ENCODE measurements around the gene KCTD18.

The KCTD18 gene

DNA sequence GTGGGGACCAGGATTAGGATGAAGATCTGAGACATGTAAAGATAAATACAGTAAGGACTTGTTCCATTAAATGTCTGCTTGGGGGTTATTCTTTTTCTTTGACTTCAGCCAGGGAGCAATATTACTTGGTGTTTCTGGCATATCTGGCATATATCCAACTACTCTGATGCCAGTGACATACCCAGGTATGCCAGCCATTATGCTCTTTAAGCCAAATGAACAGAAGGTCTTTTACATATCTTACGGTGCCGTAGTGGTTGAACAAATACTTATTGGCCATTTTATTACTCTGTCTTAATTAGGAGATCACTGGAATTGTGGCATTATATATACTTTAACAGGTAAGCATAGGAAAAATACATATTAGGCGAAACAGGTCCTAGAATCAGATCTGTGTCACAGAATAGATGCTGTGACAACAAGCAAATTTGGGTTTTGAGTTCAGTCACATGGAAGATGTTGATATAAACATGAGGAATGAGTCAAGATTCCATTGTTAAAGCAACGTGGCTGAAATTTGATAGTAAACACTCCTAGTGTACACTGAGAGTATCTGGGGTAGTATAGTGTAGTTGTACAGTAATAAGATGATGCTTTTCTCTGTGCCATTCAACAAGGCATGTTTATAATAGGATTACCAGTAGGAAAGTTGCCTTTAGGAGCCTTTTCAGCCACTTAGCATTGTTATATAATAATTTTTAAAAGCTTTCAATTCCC is 62.6 kb downstream of the KCTD18 start:
- TF ChIP-seq, protein P1, sequence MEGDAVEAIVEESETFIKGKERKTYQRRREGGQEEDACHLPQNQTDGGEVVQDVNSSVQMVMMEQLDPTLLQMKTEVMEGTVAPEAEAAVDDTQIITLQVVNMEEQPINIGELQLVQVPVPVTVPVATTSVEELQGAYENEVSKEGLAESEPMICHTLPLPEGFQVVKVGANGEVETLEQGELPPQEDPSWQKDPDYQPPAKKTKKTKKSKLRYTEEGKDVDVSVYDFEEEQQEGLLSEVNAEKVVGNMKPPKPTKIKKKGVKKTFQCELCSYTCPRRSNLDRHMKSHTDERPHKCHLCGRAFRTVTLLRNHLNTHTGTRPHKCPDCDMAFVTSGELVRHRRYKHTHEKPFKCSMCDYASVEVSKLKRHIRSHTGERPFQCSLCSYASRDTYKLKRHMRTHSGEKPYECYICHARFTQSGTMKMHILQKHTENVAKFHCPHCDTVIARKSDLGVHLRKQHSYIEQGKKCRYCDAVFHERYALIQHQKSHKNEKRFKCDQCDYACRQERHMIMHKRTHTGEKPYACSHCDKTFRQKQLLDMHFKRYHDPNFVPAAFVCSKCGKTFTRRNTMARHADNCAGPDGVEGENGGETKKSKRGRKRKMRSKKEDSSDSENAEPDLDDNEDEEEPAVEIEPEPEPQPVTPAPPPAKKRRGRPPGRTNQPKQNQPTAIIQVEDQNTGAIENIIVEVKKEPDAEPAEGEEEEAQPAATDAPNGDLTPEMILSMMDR (IDR thresholded peaks at IDR 0.05): no peak
- intact Hi-C loops (cut with DNase I; ENCODE audit: low total_unique reads): no loop called here
- no peak overlapping the region for H3K4me3 ChIP-seq
- no peaks in the 10 kb centered on the region for H3K27me3 ChIP-seq
- H3K36me3 ChIP-seq: peaks cover 5 to 29% (median 10%) of the 10 kb centered on the region in 3 donors
- no peak overlapping the region for H3K27ac ChIP-seq
- H3K9me3 ChIP-seq: no peaks in the 10 kb centered on the region
- DNase-seq: no peak
- H3K4me1 ChIP-seq: no peaks in the 10 kb centered on the region

DNA sequence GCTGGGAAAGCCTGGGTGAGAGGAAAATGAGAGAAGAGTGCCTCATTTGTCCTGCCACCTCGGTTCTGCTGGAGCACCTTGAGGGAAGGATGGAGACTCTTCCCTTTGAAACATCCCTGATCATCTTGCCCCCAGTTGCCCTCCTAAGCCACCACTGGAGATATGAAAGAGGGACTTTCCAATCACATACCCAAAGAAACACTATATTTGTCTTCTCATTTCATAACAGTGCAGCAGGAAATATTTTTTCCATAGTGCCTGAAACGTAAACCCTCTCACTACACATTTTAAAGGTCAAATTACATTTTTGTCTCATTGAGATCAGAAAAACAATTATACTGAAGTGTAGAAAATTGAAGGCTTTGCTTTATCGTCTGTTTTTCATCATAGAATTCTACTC is 63.3 kb downstream of the KCTD18 start:
- Histone ChIP-seq H3K4me1 (no peaks in the 10 kb centered on the region), H3K9me3 (no peaks in the 10 kb centered on the region), H3K4me3 (no peak overlapping the region), H3K27ac (no peak overlapping the region), H3K36me3 (peaks cover 8 to 33% (median 16%) of the 10 kb centered on the region in 3 donors), H3K27me3 (no peaks in the 10 kb centered on the region)
- no peak for DNase-seq
- intact Hi-C loops (cut with DNase I; ENCODE audit: low total_unique reads): no loop called here
- TF ChIP-seq, protein P1 (IDR thresholded peaks at IDR 0.05): no peak

DNA sequence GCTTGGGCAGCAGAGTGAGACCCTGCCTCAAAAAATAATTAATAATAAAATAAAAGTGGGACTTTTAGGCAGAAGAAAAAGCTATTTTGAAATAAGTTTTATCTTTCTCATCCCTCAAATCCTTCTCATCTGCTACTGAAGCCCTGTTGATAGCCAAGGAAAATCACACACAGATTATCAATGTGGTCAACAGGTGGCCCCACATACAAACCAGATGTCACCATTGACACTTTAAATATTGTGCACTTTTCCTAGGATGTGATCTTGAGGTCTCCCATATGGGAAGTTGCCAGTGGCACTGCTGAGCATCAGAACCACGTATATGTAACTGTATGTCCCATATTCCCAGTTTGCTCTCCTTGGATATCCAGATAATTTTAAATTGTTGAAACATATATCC is 64.6 kb downstream of the KCTD18 start:
- Histone ChIP-seq H3K4me3 (no peak overlapping the region), H3K36me3 (peaks cover 13 to 33% (median 23%) of the 10 kb centered on the region in 3 donors), H3K27ac (no peak overlapping the region), H3K9me3 (no peaks in the 10 kb centered on the region), H3K4me1 (no peaks in the 10 kb centered on the region), H3K27me3 (no peaks in the 10 kb centered on the region)
- intact Hi-C loops (cut with DNase I; ENCODE audit: low total_unique reads): no loop called here
- no peak for DNase-seq
- TF ChIP-seq, protein P1 (IDR thresholded peaks at IDR 0.05): no peak

DNA sequence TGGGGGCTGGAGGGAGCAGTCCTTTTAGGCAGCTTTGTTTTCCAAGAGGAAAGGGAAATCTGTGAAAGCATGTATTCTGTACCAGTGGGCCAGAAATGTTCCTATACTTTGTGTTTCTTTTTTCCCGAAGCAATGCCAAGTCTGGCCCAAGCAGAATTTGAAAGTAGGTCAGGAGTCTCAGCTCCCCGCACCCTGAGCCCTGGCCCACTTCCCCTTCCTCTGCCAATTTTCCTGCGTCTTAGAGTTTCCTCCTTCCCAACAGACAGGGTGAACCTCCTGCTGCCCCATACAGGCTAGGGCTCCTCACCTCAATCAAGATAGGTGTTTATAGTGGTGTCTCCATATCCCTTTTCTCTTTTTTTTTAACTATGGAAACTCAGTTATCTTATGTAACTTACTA is 65.3 kb downstream of the KCTD18 start:
- intact Hi-C loops (cut with DNase I; ENCODE audit: low total_unique reads): no loop called here
- H3K36me3 ChIP-seq: peaks cover 13 to 35% (median 23%) of the 10 kb centered on the region in 3 donors
- H3K27me3 ChIP-seq: no peaks in the 10 kb centered on the region
- H3K27ac ChIP-seq: no peak overlapping the region
- TF ChIP-seq, protein P1 (IDR thresholded peaks at IDR 0.05): no peak
- no peak for DNase-seq
- no peak overlapping the region for H3K4me3 ChIP-seq
- H3K4me1 ChIP-seq: no peaks in the 10 kb centered on the region
- H3K9me3 ChIP-seq: no peaks in the 10 kb centered on the region

DNA sequence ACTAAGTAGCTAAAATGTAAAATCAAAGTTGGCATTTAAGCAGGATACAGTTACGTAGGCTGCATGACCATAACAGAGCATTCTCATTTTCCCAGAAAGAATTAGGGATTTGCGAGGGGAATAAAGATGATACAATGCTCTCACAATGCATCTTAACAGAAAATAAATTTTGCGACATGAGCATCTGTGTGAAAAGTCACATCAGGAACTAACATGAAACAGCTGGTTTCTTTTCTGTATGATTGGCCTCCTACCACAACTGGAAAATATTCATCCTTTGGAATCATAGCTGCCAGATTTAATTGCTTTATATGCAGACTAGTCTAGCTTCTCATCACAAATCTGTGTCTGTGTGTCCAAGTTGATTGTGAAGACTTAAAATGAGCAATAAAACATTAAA is 66.0 kb downstream of the KCTD18 start:
- Histone ChIP-seq H3K27ac (no peak overlapping the region), H3K9me3 (no peaks in the 10 kb centered on the region), H3K27me3 (no peaks in the 10 kb centered on the region), H3K4me3 (no peak overlapping the region), H3K36me3 (peaks cover 10 to 40% (median 23%) of the 10 kb centered on the region in 3 donors), H3K4me1 (no peaks in the 10 kb centered on the region)
- no peak for DNase-seq
- TF ChIP-seq, protein P1 (IDR thresholded peaks at IDR 0.05): no peak
- intact Hi-C loops (cut with DNase I; ENCODE audit: low total_unique reads): no loop called here
